ENCODE data around the gene TMEM201. TPM values are rescaled to one million over a fixed set of nuclear protein-coding genes. Genes with fewer than 3 reads are reported as not detected.

Gene TMEM201
- total and polyA plus RNA-seq, 2 of the 13 experiments (the other 11 are each of a cell fraction or from before 2014, with no cell fraction given): 1.5 to 8.2 TPM

- TF ChIP-seq NAIF1 (CRISPR knock-in tag; IDR thresholded peaks at IDR 0.05; ENCODE audit: borderline replicate concordance): no peak
- peak; percentile 89 for TF ChIP-seq AGO2 (optimal IDR thresholded peaks at IDR 0.05; ENCODE audit: low read depth, low read length)
- TF ChIP-seq REL (CRISPR knock-in tag; conservative IDR thresholded peaks at IDR 0.05): no peak
- TF ChIP-seq ZNF709 (CRISPR knock-in tag; IDR thresholded peaks at IDR 0.05): peak; percentile 56; the same call in 1 of the 2 replicates
- TF ChIP-seq POLR2G (IDR thresholded peaks at IDR 0.05; ENCODE audit: low read depth, low read length): peak; percentile 4; the same call in 1 of the 2 replicates
- 0 out of 2 replicates have a peak, but pooled peaks have one; percentile 10 for TF ChIP-seq ZNF276 (CRISPR knock-in tag; IDR thresholded peaks at IDR 0.05; ENCODE audit: low read depth)
- TF ChIP-seq WIZ (CRISPR knock-in tag; IDR thresholded peaks at IDR 0.05): no peak
- no peak for TF ChIP-seq ZMAT3 (CRISPR knock-in tag; conservative IDR thresholded peaks at IDR 0.05)
- 0 out of 2 replicates have a peak, but pooled peaks have one; percentile 37 for TF ChIP-seq ZNF558 (CRISPR knock-in tag; IDR thresholded peaks at IDR 0.05; ENCODE audit: borderline replicate concordance)
- 0 out of 2 replicates have a peak, but pooled peaks have one; percentile 11 for TF ChIP-seq ZNF607 (CRISPR knock-in tag; IDR thresholded peaks at IDR 0.05; ENCODE audit: borderline replicate concordance)
- 0 out of 2 replicates have a peak, but pooled peaks have one; percentile 33 for TF ChIP-seq KLF6 (CRISPR knock-in tag; IDR thresholded peaks at IDR 0.05)
- TF ChIP-seq, protein P1, sequence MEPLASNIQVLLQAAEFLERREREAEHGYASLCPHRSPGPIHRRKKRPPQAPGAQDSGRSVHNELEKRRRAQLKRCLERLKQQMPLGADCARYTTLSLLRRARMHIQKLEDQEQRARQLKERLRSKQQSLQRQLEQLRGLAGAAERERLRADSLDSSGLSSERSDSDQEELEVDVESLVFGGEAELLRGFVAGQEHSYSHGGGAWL (CRISPR knock-in tag; IDR thresholded peaks at IDR 0.05): peak; percentile 47; the same call in 1 of the 2 replicates
These were observed 48.7 kb upstream of the TMEM201 start (continued) for GRCh38 chr1:9539829-9540550.
